CD4-positive, alpha-beta T cell treated with Interleukin-12 subunit alpha and Interleukin-12 subunit beta, for 1 hour (primary cell): Measurements from ENCODE around the gene PRRC2B.
"Not testable (repeated sequence)": the region's sequence is repeated elsewhere in the genome, so short reads cannot be mapped to it uniquely, and the experiment has no call there.

Experiments used
- DNase-seq: peaks from one replicate; pipeline ENCODE4 v3.0.0-alpha.2; 2020

PRRC2B gene

DNA sequence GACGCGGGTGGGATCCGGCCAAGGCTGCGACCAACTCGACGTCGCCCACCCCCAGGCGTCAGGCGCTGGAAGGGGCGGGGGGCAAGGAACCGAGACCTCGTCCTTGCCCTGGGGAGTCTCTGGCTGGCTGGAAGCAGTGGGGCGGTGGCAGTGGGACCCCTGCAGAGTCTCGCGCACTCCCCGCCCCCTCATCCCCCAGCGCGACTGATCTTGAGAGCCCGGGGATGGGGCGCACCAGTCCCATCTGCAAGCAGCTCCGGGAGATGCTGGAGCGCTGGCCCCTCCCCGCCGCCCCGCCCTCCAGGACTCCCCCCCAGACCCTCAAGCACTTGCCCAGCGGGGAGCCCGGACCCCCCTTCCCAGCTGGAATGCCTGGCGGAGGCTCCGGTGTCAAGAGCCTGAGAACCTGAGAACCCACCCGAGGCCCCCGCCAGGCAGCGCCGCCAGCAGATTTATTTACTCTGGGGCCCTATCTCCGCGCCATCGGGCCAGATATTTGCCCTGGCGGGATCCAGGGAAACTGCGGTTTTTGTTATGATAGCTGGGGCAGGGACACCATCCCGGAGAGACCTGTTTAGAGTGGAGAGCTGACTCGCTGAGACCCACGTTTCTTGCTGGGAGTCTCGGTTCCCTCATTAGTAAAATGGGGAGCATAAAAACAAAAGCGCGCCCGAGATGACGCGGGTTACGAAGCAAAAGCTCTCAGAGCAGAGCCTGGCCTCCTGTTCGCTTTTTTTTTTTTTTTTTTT, 152.6 kb downstream of the PRRC2B start:
- no peak for DNase-seq

DNA sequence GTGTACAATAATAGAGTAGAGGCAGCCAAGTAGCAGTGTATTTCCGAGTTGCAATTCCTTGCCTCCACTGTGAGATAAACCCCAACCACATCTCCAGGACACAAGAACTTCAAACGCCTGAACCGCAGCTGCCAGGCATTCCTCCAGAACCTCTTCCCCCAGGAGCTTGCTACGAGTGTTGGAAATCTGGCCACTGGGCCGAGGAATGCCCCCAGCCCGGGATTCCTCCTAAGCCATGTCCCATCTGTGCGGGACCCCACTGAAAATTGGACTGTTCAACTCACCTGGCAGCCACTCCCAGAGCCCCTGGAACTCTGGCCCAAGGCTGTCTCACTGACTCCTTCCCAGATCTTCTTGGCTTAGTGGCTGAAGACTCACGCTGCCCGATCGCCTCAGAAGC, 155.3 kb downstream of the PRRC2B start:
- DNase-seq, result not testable (repeated sequence)
